Bone marrow (tissue), 2 donors: ENCODE measurements around the gene PLCB2.

Source experiments
- DNase-seq, 2 donors: peaks; one replicate each; lab custom pipeline; 2025; lab: John Stamatoyannopoulos, UW

The PLCB2 gene

DNA sequence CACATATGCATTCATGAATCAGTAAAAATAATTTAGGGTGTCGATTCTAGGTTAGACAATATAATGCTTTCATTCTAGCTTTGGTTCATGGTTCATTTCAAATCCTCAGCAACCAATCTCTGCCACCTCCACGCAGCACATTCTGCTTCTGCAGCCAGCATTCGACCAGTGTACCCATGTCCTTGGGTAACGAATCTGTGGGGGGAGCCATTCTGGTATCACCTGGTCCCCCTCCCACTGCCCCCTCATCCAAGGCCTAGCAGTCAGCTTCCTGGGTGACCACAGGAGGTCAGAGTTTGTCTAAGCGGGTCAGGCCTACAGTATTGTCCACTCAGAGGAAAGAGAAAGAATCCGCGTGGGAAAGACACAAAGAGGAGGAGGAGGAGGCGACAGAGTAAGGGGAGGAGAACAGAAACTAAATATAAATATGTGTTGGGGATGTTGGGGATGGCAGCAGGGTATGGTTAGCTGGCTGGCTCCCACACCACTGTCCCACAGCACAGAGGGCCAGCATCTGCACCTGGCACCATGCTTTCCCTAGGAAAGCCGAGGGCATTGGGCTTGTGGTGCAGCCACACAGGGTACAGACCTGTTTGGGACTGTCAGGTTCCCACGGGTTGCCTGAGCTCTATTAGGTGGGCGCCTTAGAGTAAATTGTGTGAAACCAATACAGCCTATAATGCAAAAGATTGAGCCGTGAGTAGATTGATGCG is 56.8 kb downstream of the PLCB2 start:
- no peak for DNase-seq

DNA sequence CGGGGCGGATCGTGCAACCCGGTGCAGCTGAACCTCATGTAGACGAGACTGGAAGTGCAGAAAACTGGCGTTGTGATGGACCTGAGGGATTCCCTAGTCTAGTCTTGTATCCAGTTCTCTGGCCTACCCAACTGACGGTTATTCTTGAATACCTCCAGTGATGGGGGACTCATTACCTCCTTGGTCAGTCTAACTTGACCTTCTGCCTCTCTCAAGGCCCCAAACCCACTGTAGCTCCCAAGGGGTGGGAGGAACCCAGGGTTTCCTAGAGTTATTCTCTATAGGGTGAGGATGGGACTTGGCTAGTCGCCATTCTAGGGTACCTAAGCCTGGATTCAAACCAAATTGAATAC is 57.5 kb downstream of the PLCB2 start:
- DNase-seq: no peak

DNA sequence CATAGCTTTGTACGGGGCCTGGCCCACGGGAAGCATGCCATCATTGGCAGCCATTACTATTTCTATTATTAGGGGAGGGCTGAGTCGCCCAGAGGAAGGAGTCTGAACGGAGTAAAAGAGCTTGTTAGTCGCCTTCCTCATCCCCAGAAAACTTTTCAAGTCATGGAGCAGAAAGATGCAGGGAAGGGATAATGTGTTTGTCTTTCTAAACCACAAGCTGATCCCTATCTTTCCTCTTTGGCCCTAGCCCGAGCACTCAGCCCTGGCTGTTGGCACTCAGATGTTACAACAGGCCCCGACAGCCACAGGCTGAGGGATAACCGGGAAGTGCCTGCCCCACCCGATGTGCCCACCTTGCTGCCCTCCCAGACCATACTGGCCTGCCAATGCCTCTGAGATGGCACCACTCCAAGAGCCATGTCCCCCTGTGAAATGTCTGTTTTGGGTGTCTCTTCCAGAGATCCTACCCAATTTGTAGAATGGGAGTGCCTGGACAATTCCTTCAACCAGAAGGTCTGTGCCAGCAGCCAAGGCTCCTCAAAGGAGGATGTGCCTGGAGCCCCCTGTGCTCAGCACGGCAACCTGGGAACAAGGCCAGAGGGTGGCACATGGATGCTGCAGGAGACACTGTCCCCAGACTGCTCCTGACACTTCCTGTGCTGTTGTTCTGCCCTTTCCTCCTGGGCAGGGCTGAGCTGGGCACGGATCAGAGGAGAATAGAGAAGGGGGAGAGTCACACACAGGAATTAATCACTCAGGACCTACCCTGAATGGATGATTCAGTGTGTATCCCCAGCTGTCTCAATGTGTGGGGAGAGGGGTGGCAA is 58.0 kb downstream of the PLCB2 start:
- DNase-seq: no peak

DNA sequence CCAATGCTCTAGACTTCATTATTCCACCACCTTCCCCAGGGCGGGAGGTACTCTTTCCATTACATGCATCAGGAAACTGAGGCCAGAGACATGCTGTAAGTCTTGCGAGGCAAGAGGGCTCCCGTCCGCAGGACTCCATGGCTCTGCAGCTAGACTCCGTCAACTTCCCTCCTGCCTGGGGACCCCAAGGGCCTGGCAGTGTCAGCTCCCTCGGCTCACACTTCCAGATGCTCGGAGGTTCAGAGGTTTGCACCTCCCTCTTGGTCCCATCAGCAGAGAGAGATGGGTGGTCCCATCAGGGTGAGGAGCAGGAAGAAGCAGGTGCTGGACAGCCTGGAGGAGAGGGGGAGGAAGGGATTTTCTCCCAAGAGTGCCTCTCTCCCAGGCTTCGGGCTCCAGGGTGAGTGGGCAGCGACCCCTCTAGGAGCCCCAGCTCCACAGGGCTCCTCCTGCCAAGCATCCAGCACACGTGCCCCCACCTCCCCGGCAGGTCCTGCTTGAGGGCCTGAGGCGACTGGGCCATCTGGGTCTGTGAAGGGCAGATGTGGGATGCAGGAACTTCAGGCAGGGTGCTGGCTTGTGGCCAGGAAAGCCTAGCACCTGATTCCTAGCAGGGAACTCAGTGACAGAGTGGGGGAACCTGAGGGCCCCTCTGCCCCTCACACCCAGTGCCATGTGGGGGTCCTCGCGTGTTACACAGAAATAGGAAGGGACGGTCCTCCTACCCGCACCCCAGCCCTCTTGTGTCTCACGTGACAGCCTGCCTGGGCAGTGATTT is 59.5 kb downstream of the PLCB2 start:
- DNase-seq: no peak

DNA sequence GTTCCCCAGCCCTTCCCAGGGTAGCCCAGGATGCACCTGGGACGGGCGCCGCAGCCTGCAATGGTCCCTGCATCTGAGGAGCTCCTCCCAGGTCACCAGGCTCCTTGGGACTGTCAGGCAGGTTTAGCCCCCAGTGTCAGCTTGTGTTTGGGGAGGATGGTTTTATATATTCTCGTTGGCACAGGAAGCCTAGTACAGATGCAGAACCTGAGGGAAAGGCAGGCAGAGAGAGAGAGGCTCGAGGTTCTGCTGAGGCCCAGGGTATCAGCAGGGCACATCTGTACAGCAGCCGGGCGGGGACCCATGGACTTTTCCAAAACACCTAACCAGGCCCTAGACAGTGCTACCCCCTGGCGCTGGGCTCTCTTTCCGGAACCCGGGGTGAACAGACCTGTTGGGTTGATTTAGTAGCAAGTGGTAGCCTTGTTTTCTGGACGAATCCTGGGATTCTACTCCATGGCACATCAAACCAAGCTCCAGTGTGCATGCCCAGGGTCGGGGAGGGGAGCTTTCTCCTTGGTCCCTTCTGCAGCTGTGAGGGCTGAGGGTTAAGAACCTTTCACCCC is 60.2 kb downstream of the PLCB2 start:
- DNase-seq: no peak

DNA sequence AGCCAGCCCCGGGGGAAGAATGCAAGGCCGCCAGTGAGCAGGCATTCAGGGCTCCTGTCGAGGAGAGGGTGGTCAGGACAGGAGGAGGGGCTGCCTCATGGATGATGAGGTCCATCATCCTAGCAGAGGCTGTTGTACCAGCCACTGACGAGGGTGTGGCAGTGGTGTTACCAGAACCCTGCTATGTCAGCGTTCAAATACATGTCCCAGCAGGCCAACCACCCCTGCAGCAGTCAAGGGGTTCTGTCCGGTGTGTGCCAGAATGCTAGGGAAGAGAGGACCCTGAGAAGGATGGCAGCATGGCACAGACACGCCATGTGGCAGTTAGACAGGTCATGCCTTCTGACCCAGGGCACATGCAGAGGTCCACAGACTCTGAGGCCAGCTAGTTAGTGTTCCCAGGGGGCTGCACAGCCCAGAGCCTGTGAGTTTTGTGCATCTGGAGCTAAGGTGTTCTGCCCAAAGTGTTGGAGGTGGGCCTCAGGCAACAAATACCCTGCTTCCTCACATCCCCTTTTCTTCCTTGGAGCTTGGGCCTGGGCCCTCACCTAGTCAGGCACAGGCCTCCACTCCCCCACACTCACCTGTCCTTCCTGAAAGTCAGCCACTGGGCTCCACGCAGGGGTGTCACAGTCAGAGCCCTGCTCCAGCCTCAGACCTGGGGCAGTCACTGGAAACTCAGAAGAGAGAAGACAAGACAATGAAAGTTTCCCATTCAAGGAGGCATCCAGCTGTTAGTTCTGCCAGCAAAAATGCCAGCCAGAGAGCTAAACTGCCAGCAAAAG is 61.0 kb downstream of the PLCB2 start:
- no peak for DNase-seq

DNA sequence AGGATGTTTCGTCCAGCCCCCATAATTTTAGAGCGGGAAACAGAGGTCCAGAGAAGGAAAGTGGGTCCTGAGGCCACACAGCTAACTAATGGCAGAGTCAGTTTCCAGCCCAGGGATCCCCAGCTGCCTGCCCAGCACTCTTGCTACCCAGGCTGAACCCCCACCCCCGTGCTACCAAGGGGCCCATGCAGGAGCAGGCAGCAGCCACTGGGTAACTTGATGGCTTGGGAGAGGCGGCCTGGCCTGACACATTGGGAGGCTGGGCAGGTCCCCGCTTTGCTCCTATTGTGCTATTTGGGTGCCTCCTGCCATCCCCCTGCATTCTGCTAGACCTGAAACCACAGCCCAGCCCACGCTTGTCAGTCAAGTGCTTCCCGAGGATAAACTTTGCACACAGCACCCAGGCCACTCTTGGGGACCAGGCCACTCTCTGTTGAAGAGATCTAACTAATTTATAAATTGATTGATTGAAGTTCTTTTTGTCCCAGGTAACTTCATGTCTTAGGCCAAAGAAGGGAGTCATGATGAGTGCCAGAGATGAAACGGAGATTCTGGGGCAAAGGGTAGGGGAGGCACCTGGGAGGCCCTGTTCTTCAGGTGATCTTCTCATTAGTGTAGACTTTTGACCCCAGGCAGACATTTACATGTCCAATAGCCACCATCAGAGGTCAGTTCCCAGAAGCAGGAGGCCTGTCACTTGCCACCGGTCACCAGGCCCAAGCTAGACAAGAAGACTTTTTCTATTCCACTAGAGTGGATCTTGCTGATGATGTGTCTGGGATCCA is 61.9 kb downstream of the PLCB2 start:
- DNase-seq: no peak

DNA sequence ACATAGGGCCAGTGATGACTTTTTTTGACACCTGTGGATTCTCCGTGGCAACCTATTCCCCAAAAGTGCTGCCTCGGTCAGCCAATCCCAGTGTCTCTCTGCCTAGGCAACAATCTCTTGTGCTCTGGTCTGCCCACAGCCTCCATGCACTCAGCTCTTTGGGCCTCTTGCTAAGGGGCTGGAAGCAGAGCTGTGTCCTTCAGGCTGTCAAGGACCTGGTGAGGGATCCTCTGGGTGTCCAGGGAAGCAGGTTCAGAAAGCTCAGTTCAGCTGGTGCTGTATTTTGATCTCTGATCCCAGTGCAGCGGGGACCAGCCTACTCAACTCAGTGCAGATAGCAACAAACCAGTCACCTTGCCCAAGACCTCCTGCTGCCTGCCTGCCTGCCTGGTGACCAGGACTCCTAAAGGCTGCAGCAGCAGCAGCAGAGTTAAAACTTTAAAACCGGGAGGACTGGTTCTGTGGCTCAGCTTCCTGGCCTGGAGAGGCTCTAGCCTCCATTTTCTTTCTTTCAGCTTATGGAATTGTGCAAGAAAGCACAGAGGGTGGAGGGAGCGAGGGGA is 62.7 kb downstream of the PLCB2 start:
- no peak for DNase-seq

DNA sequence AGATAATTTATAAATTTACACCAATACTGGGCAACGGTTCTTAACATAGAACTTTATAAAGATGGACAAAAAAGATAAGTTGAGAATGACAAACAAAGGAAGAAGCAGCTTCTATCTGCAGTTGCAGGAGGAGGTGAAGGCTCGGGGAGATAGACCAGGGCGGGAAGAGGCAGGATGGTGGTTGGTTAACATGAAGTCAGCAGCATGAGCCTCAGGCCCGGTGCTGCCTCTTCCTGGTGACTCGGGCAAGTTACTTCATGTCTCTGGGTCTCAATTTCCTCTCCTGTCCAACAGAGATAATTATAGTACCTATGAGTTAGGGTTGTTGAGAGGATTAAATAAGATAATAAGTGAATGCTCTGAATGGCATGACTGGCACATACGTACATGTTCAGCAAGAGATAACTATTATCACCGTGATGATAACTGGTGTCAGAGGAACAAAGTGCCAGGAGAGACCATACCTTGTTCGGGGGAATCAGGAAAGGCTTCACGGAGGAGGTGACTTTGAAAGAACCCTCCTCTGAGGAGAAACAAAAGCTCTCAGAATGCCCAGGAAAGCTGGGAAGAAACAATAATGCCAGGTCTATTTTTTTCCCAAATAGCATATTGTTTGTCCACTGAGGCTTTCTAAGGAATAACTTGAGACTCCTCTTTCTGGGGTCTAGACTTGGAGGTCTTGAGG is 64.5 kb downstream of the PLCB2 start:
- no peak for DNase-seq

DNA sequence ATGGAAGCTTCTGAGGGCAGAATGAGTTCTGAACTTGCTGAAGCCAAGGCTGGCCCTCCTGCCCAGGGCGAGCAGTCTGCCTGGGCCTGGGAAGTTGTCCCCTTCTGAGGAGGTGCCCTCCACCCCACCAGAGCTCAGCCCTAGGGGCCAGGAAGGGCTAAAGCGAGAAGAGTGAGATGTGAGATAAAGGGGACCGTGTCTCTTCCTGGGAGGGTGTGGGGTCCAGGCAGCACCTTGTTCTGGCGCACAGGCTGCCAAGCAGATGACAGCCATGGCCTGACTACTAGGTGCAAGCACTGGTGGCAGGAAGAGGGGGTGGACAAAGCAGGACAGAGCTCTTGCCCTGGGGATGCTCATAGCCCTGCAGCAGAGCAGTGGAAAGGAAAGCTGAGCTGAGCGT is 65.1 kb downstream of the PLCB2 start:
- DNase-seq: no peak

DNA sequence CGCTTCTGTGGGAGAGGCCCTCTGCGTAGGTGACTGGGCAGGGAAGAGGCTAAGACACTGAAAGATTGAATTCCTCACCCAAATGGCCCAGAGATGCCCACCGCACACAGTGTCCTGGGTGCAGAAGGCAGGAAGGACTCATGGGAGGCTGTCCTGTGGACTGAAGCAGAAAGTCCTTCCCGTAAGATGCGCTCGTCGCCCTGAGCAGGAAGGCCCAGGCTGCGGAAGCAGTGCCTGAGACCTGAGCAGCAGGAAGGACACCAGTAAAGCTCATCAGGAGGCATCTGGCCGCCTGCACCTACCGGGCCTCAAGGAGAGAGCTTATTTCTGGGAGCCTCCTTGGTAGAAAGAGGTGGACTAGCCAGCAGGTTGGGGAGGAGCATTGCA is 65.5 kb downstream of the PLCB2 start:
- DNase-seq: no peak

DNA sequence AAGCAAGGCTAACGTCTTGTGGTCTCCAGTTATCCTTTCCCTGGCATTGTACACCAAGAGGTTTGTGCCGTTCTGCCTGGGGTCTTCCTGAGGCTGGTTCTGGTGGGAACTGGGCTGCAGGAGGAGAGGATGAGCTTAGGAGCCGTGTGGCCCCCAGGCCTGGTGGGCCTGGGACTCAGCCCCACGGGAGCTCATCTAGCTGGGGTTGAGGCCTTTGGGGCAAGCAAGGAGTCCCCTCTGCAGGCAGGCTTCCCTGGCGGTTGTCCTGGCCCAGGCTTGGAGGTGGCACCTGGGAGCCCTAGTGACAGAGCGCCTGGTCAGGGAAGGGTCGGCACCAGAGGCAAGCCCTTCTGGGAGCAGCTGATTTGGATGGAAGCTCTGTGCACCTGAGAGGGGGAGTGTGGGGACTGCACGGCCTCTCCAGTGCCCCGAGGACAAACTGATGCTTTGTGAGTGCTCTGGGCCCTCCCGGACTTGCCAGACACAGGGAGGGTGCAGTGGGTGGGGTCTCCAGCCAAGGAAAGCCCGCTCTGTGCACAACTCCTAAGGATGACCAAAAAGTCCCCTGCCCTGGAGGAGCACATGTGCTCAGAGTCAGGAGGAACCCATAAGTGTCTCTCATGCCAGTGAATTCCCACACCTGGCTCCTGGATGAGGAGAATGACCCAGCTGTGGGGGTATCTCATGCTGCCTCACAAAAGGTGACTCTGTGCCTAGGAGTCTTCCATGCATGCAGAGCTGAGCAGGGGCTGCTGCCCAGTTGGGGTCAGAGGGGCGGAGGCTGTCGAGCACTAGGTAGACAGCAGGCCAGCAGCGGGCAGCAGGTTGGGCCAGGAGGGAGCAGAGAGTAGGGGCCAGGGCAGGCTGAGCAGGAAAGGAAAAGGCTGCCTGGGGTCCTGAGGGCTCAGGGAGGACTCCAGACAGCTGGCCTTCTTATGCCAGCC is 66.2 kb downstream of the PLCB2 start:
- DNase-seq: no peak

DNA sequence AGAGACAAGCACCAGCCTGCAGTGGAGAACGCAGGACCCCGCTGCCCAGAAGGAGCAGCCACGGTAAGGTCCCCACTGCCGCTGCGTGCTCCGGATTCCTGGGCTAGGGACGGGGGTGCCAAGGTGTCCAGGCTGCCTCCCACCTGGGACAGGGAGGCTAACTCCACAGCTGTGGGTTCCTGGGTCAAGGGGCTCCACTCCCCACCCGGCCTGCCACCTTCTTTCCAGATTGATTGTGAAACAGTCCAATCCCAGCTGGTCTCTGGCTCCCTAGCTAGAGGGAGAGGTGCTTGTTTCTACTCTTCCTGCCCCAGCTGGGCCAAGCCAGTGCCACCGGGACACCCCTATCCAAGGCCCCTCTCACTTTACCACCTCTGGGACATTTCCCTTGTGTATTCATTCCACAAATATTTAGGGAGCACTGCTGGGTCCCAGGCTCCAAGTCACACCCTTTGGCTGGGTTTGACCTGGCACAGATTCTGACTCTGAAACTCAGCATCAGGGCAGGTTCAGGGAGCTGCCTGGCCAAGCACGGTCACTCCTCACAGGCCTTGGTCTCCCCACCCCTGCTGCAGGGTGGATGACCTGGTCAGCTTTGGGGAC is 67.0 kb downstream of the PLCB2 start:
- DNase-seq: no peak

DNA sequence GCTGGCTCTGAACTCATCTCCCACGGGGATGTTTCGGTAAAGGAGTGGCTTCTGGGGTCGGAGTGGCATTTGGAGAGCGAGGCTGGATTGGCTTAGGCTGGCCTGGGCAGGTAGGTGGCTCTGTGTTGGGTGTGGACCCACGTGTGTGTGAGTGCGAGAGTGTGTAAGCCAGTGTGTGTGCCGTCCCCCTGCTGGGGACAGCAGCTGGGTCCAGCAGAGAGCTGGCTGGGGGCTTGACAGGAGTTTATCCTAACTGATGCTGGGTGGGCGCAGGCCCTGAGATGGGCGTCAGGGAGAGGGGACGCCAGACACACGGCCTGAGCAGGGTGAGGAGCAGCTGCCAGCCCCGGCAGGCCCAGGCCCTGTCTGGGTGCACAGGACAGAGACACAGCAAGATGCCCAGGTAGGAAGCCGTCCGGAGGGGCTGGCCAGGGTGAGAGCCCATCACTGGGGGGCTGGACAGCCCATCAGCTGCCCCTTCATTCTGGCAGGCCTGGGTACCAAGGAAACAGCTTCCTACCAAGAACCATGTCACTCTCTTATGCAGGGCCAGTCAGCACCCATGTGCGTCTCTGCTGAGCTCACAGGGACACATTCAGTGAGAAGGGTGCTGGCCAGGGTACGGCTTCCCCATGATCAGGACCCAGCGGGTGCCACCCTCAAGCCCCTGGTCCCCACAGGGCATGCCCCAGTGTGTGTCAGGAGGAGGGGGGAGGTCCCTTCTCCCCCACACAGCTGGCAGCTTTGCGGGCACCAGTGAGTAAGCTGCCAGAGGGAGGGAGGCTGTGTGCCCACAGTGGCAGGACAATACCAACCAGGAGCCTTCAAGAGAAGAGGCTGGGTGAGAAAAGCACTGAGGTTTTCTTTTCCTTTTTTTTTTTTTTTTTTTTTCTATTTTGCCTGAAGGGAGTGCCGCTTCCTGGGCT is 67.8 kb downstream of the PLCB2 start:
- DNase-seq: no peak

DNA sequence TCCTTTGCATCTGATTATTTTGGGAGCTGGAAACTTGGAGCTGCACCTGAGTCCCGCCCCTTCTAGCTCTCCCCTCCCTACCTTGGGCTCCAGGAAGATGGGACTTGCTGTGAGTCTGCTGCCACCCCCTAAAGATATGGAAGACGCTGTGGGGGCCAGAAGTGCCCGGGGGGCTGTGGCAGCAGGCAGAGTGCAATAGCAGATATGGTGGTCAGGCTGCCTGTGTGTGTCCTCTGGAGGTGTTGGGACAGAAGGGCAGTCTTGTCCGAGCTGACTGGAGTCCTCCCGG is 68.4 kb downstream of the PLCB2 start:
- DNase-seq: no peak

DNA sequence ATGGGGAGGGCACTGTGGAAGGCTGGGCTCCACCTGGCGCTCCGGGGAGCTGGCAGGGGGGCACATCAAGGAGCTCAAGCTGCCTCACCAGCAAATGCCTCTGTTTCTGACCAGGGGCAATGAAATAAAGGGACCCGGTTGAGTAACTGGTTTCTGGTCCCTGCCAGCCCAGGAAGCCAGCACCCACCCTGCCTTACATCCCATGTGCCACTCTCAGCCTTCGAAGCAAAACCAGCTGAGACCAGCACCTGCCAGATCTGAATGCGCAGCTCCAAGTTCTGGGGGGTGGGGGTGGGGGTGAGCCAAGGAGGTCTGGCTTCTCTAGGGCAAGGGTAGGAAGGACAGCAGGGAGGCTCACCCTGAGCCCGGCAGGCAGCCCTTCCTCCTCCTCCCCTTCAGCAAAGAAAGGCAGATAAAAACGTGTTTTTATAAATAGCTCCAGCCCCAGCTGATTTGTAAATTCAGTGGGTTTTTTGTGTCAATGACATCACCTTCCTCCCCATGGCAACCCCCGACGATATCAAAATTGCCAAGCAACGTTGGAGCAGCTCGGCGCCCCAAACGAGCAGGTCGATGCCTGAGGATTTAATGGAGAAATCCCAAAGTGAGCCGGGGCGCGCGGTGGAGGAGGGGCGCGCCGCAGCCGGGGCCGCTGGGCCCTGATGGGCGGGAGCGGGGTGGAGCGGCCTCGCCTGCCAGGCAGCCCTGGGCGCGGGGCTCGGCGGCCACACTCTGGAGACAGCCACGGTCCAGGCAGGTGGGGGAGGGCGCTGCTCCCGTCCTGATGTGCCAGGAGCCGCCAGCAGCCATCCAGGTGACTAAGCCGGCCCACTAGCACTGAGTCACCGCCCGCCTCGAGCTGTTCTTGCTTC is 69.0 kb downstream of the PLCB2 start, which contains the start of gene PAK6:
Gene PAK6, plus strand, starts transcription at position 532 of the 872 bp plus-strand sequence. CDS start 25,723 bp downstream, outside the sequence.
- no peak for DNase-seq
